Measurements from ENCODE around the gene ACTR6.
"Not testable (repeated sequence)": the region's sequence is repeated elsewhere in the genome, so short reads cannot be mapped to it uniquely, and the experiment has no call there.

ACTR6 gene

DNA sequence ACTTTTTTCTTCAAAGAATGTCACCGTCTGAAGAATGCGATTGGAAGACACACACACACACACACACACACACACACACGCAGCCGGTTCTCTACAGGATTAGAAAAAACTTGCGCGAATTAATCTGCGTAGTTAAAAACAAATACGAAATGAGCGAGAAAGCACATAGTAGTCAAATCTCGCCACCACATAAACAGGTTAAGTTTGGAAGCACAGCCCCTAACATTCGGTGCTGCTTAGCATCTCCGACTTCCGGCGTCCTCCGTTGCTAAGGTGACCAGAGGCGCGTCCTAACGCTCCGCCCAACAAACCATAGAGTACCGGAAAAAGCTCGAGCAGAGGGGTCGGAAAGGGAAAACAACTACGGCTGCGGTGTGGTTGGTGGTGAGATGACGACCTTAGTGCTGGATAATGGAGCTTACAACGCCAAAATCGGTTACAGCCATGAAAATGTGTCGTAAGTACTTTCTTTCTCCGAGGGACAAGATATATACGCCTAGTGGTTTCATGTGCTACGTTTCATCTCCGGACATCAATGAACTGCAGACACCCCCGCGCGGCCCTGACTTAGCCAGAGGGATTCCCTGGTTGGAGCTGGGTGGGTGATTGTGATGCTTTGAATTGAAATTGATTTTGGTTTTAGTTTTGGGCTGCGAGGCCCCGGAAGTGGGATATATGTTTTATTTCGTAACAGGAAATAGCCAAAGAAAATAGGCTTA, at the start of gene ACTR6:
Gene ACTR6, plus strand, starts transcription at position 353 of the 719 bp plus-strand sequence. Its CDS starts 37 bp downstream, at position 390.
- peak; percentile 98 for DNase-seq

- DNase-seq = no peak
Observed at GRCh38 chr12:100151769-100152168, 48.8 kb upstream of the ACTR6 start.

- DNase-seq = no peak
Observed at GRCh38 chr12:100153131-100153530, 47.5 kb upstream of the ACTR6 start.

- peak; percentile 54 for DNase-seq
Observed at GRCh38 chr12:100154474-100155247, 46.0 kb upstream of the ACTR6 start.

DNA sequence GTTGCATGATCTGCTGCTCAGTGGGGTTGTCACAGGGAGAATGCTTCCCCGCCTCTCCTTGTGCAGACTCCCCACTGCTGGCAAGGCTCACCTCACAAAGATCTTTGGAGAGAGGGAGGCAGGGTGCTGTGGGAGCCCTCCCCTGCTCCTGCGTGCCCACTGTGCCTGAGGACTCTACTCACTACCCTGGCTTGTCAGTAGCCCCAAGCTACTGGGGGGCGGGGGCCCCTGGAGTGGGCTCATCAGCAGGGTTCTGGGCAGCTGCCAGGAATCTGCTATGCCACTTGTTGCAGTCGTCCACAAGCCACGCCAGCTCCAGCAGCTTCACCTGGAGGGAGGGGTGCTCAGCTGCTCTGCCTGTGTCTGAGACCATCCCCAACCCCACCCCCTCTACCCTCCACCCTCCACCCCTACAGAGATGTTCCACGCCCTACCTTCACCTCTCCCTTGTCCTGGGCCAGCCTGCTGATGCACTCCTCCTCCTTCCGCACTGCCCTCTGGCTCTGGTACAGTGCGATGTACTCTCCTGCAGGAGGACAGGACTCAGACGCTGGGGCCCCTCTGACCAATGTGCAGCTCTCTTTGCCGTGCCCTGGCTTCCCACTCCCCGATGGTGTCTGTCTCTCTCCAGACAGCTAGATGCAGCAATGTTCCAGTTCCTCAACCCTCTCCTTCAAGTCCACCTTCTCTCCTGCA, 43.7 kb upstream of the ACTR6 start:
- DNase-seq = no peak

DNA sequence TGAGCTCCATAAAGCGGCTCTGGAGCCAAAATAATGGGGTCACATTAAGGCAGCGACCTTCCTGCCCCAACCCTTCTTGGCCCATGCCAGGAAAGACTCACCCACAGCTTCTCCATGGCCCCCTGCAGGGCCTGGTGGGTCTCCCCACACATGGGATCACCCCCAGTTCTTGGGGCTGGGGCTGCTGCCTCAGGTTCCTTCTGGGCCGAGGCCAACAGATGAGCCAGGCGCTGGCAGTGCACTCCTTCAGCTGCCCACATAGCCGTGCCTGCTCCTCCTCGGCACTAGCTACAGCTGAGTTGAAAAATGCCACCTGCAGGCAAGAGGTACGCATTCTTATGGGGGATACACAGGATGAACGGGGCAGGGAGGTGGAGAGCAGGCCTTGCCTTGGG, 43.2 kb upstream of the ACTR6 start:
- DNase-seq = no peak

DNA sequence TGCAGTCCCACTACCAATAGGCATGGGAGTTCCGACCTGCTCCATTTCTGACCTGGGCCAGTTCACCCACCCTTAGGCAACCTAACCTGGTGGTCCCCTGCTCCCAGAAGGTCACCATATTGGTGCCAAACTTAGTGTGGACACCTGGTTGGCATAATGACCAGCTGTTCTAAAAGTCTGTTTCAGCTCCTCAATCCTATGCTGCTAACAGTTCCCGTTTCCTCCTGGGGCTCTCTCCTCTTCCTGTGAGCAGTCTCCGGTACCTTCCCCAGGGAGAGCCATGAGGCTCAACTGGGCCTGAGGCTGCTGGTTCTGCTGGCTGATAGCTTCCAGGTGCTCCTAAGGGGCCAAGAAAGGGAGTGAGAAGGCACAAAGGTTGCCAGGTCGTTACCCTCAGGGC, 42.1 kb upstream of the ACTR6 start:
- DNase-seq = no peak

GRCh38 chr12:100159391-100160104, 41.1 kb upstream of the ACTR6 start:
- DNase-seq = no peak

DNA sequence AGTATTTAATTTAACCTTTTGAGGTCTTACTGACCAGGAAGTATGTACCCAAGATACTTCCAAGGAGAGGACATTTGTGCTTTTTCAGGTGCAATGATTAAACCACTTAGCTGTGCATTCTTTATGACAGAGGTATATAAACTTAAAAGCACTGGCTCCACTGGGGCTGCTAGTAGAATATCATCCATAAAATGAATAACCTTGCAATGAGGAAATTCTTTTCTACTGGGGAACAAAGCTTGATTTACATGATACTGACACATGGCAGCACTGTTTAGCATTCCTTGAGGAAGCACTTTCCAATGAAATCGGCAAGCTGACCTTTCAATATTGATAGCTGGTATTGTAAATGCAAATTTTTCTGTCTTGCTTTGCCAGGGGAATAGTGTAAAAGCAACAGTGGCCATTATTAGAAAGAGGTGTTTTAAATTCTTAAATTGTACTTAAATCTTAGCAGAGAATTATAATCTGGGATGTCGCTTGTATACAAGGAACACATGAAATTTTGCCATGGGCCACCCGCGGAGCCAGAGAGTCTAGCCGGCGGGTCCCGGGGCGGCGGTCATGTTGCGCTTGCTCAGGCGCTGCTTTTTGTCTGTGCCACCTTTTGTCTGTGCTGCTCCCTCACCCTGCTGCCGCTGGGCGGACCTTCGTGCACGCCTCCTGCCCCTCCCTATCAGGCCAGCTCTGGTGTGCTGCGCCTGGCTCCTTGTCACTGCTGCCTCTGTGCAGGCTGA, 37.0 kb upstream of the ACTR6 start:
- peak; percentile 85 for DNase-seq

- no peak for DNase-seq
Observed at GRCh38 chr12:100164153-100164704, 36.4 kb upstream of the ACTR6 start.

DNA sequence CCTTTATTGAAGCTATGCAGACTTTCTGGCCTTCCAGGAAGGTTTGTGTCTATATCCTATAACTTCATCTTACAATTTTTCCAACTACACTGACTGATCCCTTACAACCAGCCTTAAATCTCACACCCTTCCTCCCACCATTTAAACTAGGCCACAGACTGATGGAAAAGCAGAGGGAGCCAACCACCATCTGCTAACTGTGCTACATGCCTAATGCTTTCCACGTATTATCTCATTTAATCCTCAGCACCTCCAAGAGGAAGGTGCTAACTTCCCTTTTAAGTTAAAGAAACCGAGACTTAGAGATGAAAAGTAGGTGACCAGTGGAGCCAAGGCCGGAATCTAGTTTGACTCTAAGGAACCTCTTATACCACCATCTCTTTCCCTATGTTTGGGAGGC, 35.3 kb upstream of the ACTR6 start:
- no peak for DNase-seq

DNA sequence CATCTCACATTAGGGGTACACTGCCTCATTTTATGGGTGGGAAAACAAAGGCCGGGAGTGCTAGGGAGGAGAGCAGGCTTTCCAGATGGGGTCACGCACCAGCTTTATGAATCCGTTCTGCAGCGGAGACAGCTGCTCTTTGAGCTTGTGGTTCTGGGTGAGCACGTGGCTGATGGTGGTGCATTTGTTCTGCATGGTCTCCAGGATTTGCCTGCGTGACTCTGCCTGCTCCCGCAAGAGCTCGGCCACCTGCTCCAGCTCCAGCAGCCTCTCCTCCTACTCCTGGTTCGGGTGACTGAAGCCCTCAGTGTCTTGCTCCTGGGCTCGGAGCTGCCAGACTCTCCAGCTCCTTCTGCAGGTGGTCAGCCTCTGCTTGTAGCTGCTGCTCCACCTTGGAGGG, 34.4 kb upstream of the ACTR6 start:
- DNase-seq = no peak

DNA sequence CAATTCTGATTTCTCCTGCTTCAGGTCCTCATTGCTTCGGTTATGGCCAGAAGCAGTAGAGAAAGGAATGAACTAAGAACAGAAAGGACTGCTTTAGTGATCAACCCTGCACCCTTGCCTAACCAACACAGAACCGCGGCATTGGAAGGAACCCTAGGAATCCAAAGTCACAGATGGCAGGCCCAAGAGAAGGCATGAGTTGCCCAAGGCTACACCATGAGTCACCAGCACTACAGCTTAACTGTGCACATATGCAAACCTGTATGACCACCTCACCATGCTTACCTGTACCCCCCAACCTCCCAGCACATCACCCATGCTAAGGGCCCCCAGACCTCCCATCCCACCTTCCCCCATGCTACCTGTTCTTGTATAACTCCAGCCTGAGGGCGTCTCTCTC, 32.1 kb upstream of the ACTR6 start:
- no peak for DNase-seq

DNA sequence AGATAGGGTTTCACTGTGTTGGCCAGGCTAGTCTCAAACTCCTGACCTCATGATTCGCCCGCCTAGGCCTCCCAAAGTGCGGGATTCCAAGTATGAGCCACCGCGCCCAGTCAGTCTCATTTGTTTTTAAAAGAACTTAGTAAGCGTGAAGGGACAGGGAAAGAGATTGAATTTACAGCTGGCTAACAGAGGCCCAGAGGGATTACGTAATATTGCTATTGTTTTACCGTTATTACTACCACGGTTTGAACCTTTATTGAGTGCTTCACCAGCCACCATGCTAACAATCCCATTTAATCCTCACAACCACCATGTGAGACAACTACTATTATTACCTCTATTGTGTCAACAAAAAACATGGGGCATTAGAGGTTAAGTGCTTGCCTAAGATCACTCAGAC, 31.3 kb upstream of the ACTR6 start:
- DNase-seq = no peak

DNA sequence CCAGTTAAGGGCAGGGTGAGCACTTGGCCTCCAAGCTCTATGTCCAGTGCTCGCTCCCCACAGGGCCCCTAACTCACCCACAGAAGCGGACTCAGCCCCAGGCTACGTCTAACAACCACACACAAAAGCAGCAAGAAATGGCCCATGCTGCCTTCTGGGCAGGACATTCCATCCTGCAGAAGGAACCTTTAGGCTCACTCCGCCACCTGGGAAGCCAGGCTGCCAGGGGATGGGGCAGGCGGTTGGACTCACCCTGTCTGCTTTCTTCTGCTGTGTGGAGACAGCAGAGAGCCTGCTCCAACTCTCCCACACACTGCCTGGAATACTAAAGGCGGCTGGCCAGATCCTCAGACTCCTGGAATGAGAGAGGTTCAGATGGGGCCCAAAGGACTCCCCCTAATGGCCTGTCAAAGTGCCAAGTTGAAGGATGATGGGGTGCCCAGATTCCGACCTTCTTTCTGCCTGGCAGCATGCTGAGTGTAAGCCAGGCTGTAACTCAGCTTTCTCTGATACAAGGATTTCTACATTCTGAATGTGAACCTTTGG, 30.2 kb upstream of the ACTR6 start:
- no peak for DNase-seq

GRCh38 chr12:100171248-100171647, 29.4 kb upstream of the ACTR6 start:
- DNase-seq = no peak

DNA sequence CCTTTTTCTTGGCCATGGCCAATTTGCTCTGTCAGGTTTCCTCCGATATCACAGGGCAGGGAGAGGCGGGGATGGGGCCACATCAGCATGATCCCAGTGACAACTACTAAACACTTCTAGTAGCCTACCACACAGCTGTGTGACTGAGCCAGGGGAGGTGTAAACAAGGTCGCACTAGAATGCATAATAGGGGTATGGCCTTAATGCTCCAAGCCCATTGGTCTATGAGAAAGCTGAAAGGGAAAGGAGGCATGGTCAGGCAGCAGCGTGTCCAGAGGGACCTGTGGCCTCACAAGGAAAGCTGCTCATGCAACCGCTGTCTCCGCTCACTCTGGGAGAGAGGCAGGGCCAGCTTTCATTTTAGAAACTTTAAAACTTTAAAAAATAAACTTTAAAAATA, 27.5 kb upstream of the ACTR6 start:
- no peak for DNase-seq

DNA sequence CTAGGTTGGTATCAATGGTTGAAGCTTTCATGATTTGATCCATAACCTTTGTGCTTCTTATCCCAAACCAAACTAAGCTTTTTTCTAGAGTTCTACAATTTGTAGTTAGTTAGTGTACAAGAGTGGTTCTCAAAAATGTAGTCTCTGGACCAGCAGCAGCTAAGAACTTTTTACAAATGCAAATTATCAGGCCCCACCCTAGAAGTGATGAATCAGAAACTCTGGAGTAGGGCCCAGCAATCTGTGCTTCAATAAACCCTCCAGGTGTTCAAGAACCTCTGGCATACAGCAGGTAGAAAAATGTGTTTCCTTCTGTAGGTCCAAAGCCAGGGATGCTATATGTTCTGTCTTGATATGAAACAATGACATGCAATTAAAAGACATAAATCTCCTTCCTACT, 26.1 kb upstream of the ACTR6 start:
- DNase-seq = no peak

DNA sequence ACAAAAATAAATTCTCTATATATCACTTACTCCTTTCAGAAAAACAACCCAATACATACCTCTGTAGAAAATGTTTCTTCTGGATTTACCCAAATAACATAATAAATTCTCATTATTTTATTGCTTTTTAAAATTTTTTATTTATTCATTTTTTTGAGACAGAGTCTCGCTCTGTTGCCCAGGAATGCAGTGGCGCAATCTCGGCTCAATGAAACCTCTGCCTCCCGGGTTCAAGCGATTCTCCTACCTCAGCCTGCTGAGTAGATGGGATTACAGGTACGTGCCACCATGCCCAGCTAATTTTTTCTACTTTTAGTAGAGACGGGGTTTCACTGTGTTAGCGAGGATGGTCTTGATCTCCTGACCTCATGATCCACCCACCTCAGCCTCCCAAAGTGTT, 24.1 kb upstream of the ACTR6 start:
- DNase-seq = not testable (repeated sequence)

DNA sequence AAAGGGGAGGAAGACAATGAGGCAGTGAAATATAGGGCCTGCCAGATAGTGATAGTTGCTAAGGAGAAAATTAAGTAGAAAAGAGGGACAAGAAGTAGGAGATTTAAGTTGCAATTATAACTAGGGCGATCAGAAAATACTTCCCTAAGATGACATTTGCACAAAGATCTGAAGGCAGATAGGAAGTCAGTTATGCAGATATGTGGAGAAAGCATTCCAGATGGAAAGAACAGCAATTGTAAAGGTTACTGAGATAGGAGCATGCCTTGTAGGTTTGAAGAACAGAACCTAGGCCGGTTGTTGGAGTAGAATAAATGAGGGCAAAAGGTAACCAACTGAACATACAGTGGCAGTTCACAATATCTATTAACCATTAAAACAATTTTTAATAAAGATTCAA, 21.4 kb upstream of the ACTR6 start:
- no peak for DNase-seq

GRCh38 chr12:100184549-100185145, 16.0 kb upstream of the ACTR6 start:
- DNase-seq = no peak

Measured in retina (tissue), 1 donor.